Lower lobe of right lung (tissue), 2 donors: ENCODE measurements around the gene ACOT7. TPM values are rescaled to one million over a fixed set of nuclear protein-coding genes. Genes with fewer than 3 reads are reported as not detected.
A peak's percentile ranks its signal among the peaks of the same experiment; 100 is the strongest.

Experiments
- ATAC-seq, 2 donors: fragments of 200-7000 bp; cut with Tn5 transposase; one replicate each; pipeline ENCODE4 v1.9.1; 2020 to 2022; ENCODE audit warnings: mild to moderate bottlenecking in 2 of 2, moderate library complexity in 2 of 2
- DNase-seq: peaks from one replicate; pipeline ENCODE4 v3.0.0-alpha.2; 2020
- H3K27ac ChIP-seq: fragments of 200-600 bp; one replicate; pipeline ENCODE4 v1.8.0; 2022
- H3K27me3 ChIP-seq: fragments of 200-600 bp; one replicate; pipeline ENCODE4 v1.8.0; 2022; ENCODE audit warnings: low read depth
- H3K36me3 ChIP-seq: fragments of 200-600 bp; one replicate; pipeline ENCODE4 v1.8.0; 2022; ENCODE audit warnings: mild to moderate bottlenecking
- H3K4me1 ChIP-seq: fragments of 200-600 bp; one replicate; pipeline ENCODE4 v1.8.0; 2022
- H3K4me3 ChIP-seq: fragments of 200-600 bp; one replicate; pipeline ENCODE4 v1.8.0; 2022; ENCODE audit warnings: mild to moderate bottlenecking
- H3K9me3 ChIP-seq: fragments of 200-600 bp; one replicate; pipeline ENCODE4 v1.8.0; 2022
- CTCF ChIP-seq: fragments of 200-600 bp; IDR thresholded peaks from one replicate; pipeline ENCODE4 v1.8.0; 2022; ENCODE audit warnings: antibody characterized with exemption, mild to moderate bottlenecking
- intact Hi-C: fragments of 100-400 bp; cut with DNase I; formaldehyde crosslinking; loops from one replicate; pipeline ENCODE4 v1.11.0; 2022
- total RNA-seq: library from RNA; stranded (reverse); fragmentation: NEBNext Ultra II Directional; extraction: Animal tissue kit (Norgen Biotek cat#: 25700); gene quantifications from one replicate; pipeline ENCODE4 v1.2.1, GENCODE V29; 2021
- donor health status: DM: no; HTN: yes; CAD: no; lungs with severe emphysema.

The ACOT7 gene
- total RNA-seq, 1 donor from 2014 or later = 28.5 TPM

GRCh38 chr1:6260433-6260934, 133.1 kb downstream of the ACOT7 start:
- Histone ChIP-seq H3K27me3 (peaks cover 24% of the 10 kb centered on the region), H3K4me3 (peak overlapping the region; percentile 70), H3K4me1 (peaks cover 33% of the 10 kb centered on the region), H3K27ac (peak overlapping the region; percentile 64), H3K9me3 (no peaks in the 10 kb centered on the region), H3K36me3 (no peaks in the 10 kb centered on the region)
- TF ChIP-seq CTCF = no peak
- DNase-seq (no peak), ATAC-seq (peak; percentile 24 to 35)
- intact Hi-C loops = no loop called here

GRCh38 chr1:6259491-6260362, 133.8 kb downstream of the ACOT7 start:
- TF ChIP-seq CTCF = no peak
- ATAC-seq (peak; percentile 80 to 83), DNase-seq (peak; percentile 91)
- peak overlapping the region; percentile 70 for H3K4me3 ChIP-seq
- peaks cover 33% of the 10 kb centered on the region for H3K4me1 ChIP-seq
- H3K36me3 ChIP-seq = no peaks in the 10 kb centered on the region
- peaks cover 24% of the 10 kb centered on the region for H3K27me3 ChIP-seq
- intact Hi-C loops = loop anchor here (10.0 kb wide), 1 partner anchor 85 kb away; no protein-coding TSS in a partner anchor
- no peaks in the 10 kb centered on the region for H3K9me3 ChIP-seq
- peak overlapping the region; percentile 64 for H3K27ac ChIP-seq

DNA sequence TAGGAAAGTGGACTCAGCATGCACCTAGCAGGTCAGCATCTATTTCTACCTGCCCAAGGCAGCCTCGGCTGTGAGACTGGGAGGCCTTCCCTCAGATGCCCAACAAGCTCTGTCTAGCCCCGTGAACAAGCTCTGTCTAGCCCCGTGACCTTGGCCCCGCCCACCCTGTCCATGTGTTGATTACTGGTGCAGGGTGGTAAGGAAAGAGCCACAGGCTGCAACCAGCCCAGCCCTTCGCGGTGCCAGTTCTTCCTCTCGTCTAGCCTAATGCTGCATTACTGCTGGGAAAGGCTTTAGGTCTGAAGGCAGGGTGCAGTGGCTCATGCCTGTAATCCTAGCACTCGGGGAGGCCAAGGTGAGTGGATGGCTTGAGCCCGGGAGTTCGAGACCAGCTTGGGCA, 134.9 kb downstream of the ACOT7 start:
- DNase-seq (peak; percentile 71), ATAC-seq (no peak)
- H3K27me3 ChIP-seq = peaks cover 24% of the 10 kb centered on the region
- H3K4me3 ChIP-seq = no peak overlapping the region
- no peak for TF ChIP-seq CTCF
- no peak overlapping the region for H3K27ac ChIP-seq
- intact Hi-C loops = loop anchor here (10.0 kb wide), 1 partner anchor 86 kb away; no protein-coding TSS in a partner anchor
- peaks cover 29% of the 10 kb centered on the region for H3K4me1 ChIP-seq
- no peaks in the 10 kb centered on the region for H3K9me3 ChIP-seq
- H3K36me3 ChIP-seq = no peaks in the 10 kb centered on the region

DNA sequence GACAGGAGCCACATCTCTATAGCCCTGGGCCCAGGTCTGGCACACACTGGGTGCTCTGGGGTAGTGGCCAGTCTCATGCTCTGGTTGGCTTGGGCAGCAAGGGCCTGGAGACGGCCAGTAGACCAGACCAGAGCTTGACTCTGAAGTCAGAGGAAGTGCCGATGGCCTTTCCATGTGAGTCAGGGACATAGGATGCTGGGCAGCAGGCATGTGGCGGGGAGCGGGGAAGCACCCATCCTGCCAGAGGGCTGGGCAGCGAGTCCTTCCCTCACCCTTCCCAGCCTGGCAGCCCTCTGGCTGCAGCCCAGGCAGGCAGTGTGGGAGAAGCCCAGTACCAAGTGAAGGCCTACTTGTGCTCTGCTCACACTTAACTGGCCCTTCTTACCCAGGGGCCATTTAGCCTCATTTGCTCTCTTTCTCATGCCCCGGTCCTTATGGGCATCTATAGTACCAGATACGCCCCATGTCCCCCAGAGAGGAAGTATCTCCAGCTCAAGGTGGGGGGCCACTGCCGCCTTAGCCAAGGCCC, 136.0 kb downstream of the ACOT7 start:
- peaks cover 22% of the 10 kb centered on the region for H3K4me1 ChIP-seq
- H3K27me3 ChIP-seq = peaks cover 18% of the 10 kb centered on the region
- intact Hi-C loops = loop anchor here (10.0 kb wide), 1 partner anchor 87 kb away; no protein-coding TSS in a partner anchor
- no peak for DNase-seq
- ATAC-seq = no peak
- H3K27ac ChIP-seq = no peak overlapping the region
- no peak overlapping the region for H3K4me3 ChIP-seq
- no peak for TF ChIP-seq CTCF
- H3K9me3 ChIP-seq = no peaks in the 10 kb centered on the region
- peaks cover 2% of the 10 kb centered on the region for H3K36me3 ChIP-seq

DNA sequence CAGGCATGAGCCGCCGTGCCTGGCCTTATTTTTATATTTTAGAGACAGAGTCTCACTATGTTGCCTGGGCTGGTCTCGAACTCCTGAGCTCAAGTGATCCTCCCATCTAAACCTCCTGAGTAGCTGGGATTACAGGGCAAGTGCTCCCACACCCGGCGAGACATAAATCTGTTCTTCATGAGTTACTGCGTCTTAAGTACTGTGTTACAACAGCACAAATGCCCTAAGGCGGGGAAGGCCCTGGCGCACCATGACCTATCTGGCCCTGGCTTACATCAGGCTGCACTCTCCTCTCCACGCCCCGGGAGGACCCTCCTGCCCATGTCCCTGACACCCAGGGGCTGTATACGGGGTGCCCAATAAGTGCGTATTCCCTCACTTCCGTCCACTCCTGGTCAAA, 136.9 kb downstream of the ACOT7 start:
- ATAC-seq (no peak), DNase-seq (no peak)
- no peak for TF ChIP-seq CTCF
- Histone ChIP-seq H3K4me3 (no peak overlapping the region), H3K36me3 (peaks cover 4% of the 10 kb centered on the region), H3K27me3 (peaks cover 12% of the 10 kb centered on the region), H3K9me3 (no peaks in the 10 kb centered on the region), H3K4me1 (peaks cover 14% of the 10 kb centered on the region), H3K27ac (no peak overlapping the region)
- intact Hi-C loops = loop anchor here (10.0 kb wide), 1 partner anchor 88 kb away; no protein-coding TSS in a partner anchor
